22Rv1 (cell line): ENCODE data around the gene DDX25.

Experiments used
- ZFX ChIP-seq: fragments of 450-650 bp; IDR thresholded peaks from 2 replicates; pipeline ENCODE4 v1.6.1; 2017; ENCODE audit warnings: antibody characterized with exemption, borderline replicate concordance
- TF ChIP-seq, protein P1 (sequence below): fragments of 450-650 bp; IDR thresholded peaks from 2 replicates; pipeline ENCODE4 v1.5.1; 2017; ENCODE audit warnings: mild to moderate bottlenecking

DNA sequence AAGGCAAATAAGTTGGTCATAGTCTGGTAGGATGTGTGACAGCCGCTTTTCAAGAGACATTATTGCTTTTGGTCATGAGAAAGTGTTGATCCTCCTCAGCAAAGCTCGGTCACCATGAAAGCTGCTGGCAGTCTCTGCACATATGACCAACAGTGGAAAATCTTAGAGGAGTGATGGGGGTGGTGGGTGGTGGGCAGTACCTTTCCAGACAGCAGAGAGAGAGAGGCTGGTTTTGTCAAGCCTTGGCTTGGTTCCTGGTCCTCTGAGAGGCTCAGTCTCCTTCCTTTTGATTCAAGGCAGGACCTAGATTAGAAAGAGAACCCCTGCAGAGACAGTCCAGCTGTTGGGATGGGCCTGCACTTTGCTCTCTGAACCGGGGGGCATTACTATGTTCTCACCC, 21.5 kb downstream of the DDX25 start:
- TF ChIP-seq, protein P1, sequence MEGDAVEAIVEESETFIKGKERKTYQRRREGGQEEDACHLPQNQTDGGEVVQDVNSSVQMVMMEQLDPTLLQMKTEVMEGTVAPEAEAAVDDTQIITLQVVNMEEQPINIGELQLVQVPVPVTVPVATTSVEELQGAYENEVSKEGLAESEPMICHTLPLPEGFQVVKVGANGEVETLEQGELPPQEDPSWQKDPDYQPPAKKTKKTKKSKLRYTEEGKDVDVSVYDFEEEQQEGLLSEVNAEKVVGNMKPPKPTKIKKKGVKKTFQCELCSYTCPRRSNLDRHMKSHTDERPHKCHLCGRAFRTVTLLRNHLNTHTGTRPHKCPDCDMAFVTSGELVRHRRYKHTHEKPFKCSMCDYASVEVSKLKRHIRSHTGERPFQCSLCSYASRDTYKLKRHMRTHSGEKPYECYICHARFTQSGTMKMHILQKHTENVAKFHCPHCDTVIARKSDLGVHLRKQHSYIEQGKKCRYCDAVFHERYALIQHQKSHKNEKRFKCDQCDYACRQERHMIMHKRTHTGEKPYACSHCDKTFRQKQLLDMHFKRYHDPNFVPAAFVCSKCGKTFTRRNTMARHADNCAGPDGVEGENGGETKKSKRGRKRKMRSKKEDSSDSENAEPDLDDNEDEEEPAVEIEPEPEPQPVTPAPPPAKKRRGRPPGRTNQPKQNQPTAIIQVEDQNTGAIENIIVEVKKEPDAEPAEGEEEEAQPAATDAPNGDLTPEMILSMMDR: no peak
- no peak for TF ChIP-seq ZFX
